Fibroblast of pulmonary artery (primary cell): ENCODE data around the gene LAPTM5.

Experiments used
- DNase-seq: peaks from one replicate; pipeline ENCODE4 v3.0.0-alpha.2; 2010; ENCODE audit warnings: low read depth
- H3K4me3 ChIP-seq: replicated peaks from 2 replicates; pipeline ENCODE4 v1.5.1; 2011; ENCODE audit warnings: low read depth, mild to moderate bottlenecking, control low read depth, low read length, moderate library complexity
- TF ChIP-seq, protein P1 (sequence below): IDR thresholded peaks from 2 replicates; pipeline ENCODE4 v1.5.1; 2011; ENCODE audit warnings: mild to moderate bottlenecking, control low read depth, low read length, inconsistent platforms; ENCODE audit errors: missing control alignments

The LAPTM5 gene

DNA sequence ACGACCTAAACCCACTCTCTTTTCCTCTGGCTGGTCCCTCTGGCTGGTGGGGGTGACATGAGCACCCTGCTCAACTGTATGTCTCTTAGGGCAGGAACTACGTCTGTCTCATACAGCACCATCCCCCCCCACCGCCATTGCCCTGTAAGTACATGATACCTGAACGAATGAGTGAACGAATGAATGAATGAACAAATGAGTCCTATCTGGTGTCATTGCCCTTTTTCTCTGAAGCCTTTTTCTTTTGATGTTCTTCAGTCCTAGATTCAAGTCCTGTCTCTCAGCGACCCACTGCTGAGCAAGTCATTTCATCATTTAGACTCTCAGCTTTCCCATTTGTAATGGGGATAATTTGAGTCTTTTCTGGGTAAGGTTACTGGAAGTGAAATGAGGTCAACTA, 45.0 kb downstream of the LAPTM5 start:
- TF ChIP-seq, protein P1, sequence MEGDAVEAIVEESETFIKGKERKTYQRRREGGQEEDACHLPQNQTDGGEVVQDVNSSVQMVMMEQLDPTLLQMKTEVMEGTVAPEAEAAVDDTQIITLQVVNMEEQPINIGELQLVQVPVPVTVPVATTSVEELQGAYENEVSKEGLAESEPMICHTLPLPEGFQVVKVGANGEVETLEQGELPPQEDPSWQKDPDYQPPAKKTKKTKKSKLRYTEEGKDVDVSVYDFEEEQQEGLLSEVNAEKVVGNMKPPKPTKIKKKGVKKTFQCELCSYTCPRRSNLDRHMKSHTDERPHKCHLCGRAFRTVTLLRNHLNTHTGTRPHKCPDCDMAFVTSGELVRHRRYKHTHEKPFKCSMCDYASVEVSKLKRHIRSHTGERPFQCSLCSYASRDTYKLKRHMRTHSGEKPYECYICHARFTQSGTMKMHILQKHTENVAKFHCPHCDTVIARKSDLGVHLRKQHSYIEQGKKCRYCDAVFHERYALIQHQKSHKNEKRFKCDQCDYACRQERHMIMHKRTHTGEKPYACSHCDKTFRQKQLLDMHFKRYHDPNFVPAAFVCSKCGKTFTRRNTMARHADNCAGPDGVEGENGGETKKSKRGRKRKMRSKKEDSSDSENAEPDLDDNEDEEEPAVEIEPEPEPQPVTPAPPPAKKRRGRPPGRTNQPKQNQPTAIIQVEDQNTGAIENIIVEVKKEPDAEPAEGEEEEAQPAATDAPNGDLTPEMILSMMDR = no peak
- no peak overlapping the region for H3K4me3 ChIP-seq
- no peak for DNase-seq

DNA sequence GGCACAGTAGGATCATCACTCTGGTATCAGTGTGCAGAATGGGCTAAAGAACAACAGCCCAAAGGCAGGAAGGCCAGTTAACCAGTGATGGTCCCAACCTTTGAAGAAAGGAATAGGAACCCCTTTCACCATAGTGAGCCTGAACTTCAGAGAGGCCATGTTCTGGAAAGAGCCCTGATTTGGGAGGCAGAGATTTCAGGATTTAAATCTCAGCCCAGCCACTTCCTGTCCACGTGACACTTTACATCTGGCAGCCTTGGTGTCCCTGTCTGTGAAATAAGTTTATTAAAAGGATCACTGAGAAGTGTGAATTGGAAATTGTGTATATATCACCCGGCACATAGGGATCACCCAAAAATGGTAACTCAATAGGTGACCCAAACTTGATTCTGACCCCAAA, 47.2 kb downstream of the LAPTM5 start:
- DNase-seq = no peak
- H3K4me3 ChIP-seq = no peak overlapping the region
- TF ChIP-seq, protein P1 = no peak

DNA sequence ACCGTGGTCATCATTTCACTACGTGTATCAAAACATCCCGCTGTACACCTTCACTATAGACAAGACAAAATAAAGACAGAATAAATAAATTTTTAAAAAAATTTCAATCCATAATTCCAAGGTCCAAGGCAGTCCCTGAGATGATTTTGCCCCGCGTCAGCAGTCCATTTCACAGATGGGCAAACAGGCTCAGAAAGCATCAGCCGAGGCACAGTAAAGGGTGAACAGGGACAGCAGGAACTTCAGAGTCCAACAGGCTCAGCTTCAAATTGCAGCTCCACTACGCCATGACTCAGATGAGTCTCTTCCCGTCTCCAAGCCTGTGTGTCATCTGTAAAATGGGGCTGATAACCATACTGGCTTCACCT, 49.2 kb downstream of the LAPTM5 start:
- TF ChIP-seq, protein P1 = no peak
- no peak for DNase-seq
- no peak overlapping the region for H3K4me3 ChIP-seq

DNA sequence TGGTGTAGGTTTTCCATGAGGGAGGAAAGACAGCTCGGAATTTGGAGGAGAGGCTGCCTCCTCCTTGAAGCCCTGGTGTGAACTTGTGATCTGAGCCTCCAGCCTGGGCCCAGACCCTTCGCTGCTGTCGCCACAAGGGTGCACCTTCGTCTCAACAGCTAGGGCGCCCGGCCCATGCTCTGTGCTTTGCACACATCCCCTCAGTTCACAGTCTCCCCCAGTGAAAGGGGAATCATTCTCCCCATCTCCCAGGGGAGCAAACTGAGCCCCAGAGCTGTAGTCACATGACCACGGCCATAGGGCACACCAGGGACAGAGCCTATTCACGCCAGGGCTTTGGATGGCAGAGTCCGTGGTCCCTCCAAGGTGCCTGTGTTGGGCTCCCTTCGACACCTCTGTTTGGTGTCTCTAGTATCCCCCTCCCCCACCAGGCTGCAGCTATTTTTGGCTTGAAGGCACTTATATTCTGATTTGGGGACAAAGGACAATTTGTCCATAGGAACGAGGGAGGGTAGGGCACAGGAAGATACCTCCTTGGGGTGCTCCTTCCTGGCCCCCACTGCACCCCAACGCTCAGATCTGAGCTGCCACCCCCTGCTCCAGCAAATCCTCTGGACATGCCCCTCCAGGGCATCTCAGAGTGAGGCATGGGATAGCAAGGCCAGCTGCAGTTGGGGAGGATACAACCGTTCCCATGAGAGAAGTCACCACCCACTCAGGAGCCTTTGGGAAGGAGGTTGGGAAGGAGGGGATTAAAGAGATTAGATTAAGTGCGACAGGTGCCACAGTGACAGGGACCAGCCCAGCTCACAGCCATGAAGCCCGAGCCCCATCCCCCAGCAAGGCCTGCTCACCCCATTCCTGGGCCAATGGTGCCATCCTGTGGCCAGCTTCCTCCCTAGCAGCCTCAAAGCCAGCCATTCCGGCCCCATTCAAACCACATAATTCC, 49.9 kb downstream of the LAPTM5 start:
- TF ChIP-seq, protein P1 = peak; percentile 87
- peak; percentile 69 for DNase-seq
- H3K4me3 ChIP-seq = no peak overlapping the region

DNA sequence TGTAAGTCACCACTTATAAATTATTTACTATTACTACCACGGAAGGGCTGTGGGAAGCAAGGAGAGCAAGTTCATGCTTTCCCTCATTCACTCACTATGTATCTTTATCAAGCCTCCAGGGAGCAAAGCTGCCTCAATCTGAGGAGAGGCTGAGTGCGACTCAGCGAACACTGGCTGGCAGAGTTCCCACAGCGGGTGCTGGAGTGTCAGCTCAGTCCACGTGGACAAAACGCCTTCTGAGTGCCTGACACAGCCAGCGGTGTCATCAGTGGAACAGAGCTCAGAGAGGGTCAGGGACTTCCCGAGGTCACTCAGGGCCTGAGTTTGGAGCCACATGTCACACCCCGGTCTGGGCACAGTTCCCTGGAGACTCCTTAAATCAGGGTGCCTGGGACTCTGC, 51.0 kb downstream of the LAPTM5 start:
- TF ChIP-seq, protein P1 = no peak
- no peak overlapping the region for H3K4me3 ChIP-seq
- DNase-seq = peak; percentile 40

DNA sequence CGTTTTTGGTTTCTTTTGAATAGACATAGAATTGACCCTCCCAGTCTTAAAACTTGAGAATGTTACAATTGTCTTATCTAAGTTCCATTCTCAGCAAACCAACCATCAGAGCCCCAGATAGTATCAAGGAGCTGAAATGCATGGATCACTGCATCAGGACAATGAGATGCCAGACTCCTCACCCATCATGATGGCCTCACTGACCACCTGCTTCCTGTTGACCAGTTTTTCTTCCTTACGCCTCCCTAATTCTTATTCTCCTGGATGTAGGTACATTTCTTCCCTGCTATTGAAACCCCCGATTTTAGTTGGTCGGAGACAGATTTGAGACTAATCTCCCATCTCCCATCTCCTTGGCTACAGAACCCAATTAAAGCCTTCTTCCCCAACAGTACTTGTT, 51.9 kb downstream of the LAPTM5 start:
- TF ChIP-seq, protein P1 = no peak
- no peak for DNase-seq
- H3K4me3 ChIP-seq = no peak overlapping the region
